ENCODE results near the gene C3orf18.

Gene C3orf18
- total RNA-seq: 16.8 to 20.3 reads per million in 2 donors

GRCh38 chr3:50567386-50568167, at the start of gene C3orf18:
TSS of gene C3orf18 (minus strand) at chr3:50567747. CDS start at chr3:50565699, 2,048 bp downstream.
- peak; percentile 92 for DNase-seq

- DNase-seq: peak; percentile 82
These were observed 49.2 kb upstream of the C3orf18 start for GRCh38 chr3:50616770-50617095.

GRCh38 chr3:50616003-50616769, 48.6 kb upstream of the C3orf18 start:
- DNase-seq: peak; percentile 31

GRCh38 chr3:50615190-50615589, 47.6 kb upstream of the C3orf18 start:
- no peak for DNase-seq

- no peak for DNase-seq
These were observed 45.7 kb upstream of the C3orf18 start for GRCh38 chr3:50612970-50613846.

- no peak for DNase-seq
These were observed 44.8 kb upstream of the C3orf18 start for GRCh38 chr3:50612234-50612882.

- peak; percentile 87 for DNase-seq
These were observed 44.1 kb upstream of the C3orf18 start, which contains the start of gene CISH for GRCh38 chr3:50611464-50612233. TSS of gene CISH (minus strand) at chr3:50611774. CDS start at chr3:50611650, 124 bp downstream.

GRCh38 chr3:50610992-50611463, 43.5 kb upstream of the C3orf18 start:
- DNase-seq: no peak

- DNase-seq: no peak
These were observed 42.8 kb upstream of the C3orf18 start for GRCh38 chr3:50610181-50610971.

GRCh38 chr3:50609763-50610085, 42.2 kb upstream of the C3orf18 start:
- no peak for DNase-seq

- no peak for DNase-seq
These were observed 41.7 kb upstream of the C3orf18 start for GRCh38 chr3:50609071-50609762.

GRCh38 chr3:50608278-50608677, 40.7 kb upstream of the C3orf18 start:
- DNase-seq: no peak

- no peak for DNase-seq
These were observed 39.9 kb upstream of the C3orf18 start for GRCh38 chr3:50607271-50608091.

- DNase-seq: peak; percentile 31
These were observed 39.0 kb upstream of the C3orf18 start for GRCh38 chr3:50606596-50606995.

- no peak for DNase-seq
These were observed 38.4 kb upstream of the C3orf18 start for GRCh38 chr3:50605901-50606326.

- no peak for DNase-seq
These were observed 37.4 kb upstream of the C3orf18 start for GRCh38 chr3:50604628-50605588.

GRCh38 chr3:50604110-50604621, 36.6 kb upstream of the C3orf18 start:
- no peak for DNase-seq

Data from activated gamma-delta T cell (primary cell).